Retinal pigment epithelial cell (primary cell): ENCODE measurements around the gene ARMCX5.

Experiments used
- DNase-seq: peaks from one replicate; pipeline ENCODE4 v3.0.0-alpha.2; 2010; ENCODE audit warnings: low read depth
- H3K4me3 ChIP-seq: 2 replicates; pipeline ENCODE4 v1.5.1; 2011; ENCODE audit warnings: mild to moderate bottlenecking, low read length, control low read depth, moderate library complexity
- TF ChIP-seq, protein P1 (sequence below): conservative IDR thresholded peaks from 2 replicates; pipeline ENCODE4 v1.5.1; 2011; ENCODE audit warnings: low read depth, low read length, control low read depth, inconsistent platforms

The ARMCX5 gene

DNA sequence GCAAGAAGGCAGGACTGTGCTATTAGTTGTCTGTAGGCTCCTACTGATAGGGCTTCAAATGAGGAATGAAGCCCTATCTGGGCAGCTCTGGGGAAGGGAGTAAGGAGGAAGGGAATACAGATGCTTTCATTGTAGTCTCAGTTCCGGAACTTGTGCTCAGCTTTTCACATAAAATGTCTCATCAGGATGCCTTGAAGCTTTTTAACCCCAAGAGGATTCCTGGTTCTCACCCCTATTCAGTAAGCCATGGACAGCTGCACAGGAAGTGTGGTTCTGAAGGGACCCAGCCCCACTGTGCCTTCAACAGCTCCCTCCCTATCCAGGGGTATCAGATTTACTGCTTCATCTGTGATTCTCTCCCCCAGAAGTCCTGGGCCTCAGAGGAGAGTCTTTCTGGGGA, 5.0 kb downstream of the ARMCX5 start:
- H3K4me3 ChIP-seq, result no peak overlapping the region
- DNase-seq, result no peak
- TF ChIP-seq, protein P1, sequence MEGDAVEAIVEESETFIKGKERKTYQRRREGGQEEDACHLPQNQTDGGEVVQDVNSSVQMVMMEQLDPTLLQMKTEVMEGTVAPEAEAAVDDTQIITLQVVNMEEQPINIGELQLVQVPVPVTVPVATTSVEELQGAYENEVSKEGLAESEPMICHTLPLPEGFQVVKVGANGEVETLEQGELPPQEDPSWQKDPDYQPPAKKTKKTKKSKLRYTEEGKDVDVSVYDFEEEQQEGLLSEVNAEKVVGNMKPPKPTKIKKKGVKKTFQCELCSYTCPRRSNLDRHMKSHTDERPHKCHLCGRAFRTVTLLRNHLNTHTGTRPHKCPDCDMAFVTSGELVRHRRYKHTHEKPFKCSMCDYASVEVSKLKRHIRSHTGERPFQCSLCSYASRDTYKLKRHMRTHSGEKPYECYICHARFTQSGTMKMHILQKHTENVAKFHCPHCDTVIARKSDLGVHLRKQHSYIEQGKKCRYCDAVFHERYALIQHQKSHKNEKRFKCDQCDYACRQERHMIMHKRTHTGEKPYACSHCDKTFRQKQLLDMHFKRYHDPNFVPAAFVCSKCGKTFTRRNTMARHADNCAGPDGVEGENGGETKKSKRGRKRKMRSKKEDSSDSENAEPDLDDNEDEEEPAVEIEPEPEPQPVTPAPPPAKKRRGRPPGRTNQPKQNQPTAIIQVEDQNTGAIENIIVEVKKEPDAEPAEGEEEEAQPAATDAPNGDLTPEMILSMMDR, result no peak

DNA sequence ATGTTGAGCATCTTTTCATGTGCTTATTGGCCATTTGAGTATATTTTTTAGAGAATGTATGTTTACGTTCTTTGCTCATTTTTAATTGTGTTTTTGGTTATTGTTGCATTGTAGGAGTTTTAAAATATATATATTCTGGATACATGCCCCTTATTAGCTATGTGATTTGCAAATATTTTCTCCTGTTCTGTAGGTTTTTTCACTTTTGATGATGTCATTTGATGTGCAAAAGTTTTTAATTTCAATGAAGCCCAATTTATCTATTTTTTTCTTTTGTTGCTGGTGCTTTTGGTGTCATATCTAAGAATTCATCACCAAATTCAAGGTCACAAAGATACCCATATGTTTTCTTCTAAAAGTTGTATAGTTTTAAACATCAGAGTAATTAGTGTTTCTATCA, 6.8 kb downstream of the ARMCX5 start:
- no peak for DNase-seq
- no peak overlapping the region for H3K4me3 ChIP-seq
- TF ChIP-seq, protein P1, result no peak

DNA sequence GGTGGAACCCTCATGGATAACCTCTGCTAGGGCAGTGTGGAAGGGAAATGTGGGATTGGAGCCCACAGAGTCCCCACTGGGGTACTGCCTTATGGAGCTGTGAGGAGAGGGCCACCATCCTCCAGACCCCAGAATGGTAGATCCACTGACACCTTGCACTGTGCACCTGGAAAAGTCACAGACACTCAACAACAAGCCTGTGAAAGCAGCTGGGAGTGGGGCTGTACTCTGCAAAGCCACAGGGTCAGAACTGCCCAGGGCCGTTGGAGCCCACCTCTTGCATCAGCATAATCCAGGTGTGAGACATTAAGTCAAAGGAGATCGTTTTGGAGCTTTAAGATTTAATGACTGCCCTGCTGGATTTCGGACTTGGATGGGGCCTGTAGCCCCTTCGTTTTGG, 11.6 kb downstream of the ARMCX5 start:
- TF ChIP-seq, protein P1, result no peak
- no peak overlapping the region for H3K4me3 ChIP-seq
- no peak for DNase-seq

DNA sequence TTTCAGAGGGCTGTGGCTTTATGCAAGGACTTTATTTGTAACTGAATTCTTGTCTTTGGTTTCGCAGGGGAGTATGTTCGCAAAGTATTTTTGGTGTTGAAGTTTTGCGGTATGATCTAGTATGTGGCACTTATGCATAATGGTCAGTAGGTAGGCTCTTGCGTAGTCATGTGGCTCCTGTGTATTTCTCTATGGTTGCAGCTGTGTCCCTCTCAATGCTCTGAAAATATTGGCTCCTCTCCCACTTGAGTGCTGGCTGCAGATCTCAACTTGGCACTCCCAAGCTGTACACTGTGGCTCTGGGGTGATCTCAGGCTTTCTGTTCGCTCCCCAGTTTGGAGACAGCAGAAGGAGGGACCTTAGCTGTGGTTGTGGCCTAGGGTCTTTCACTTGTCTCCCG, 24.8 kb downstream of the ARMCX5 start:
- H3K4me3 ChIP-seq, result no peak overlapping the region
- no peak for DNase-seq
- TF ChIP-seq, protein P1, result no peak

DNA sequence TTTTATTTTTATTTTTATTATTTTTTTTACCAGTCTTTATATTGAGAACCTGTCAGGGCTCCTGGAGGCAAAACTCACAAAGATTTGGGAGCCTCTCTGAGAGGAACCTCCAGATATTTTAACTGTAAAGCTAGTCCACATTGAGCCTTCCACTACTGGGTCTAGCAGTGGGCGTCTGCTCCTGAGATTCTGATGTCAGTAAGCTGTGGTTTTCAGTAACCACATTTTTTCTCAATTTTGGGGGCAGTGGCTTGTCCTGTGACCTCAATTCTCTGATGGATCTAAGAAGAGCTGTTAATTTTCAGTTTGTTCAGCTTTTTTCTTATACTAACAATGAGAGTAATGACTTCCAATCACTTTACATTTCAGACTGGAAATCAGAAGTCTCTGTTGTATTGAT, 28.3 kb downstream of the ARMCX5 start:
- DNase-seq, result no peak
- TF ChIP-seq, protein P1, result no peak
- H3K4me3 ChIP-seq, result no peak overlapping the region

DNA sequence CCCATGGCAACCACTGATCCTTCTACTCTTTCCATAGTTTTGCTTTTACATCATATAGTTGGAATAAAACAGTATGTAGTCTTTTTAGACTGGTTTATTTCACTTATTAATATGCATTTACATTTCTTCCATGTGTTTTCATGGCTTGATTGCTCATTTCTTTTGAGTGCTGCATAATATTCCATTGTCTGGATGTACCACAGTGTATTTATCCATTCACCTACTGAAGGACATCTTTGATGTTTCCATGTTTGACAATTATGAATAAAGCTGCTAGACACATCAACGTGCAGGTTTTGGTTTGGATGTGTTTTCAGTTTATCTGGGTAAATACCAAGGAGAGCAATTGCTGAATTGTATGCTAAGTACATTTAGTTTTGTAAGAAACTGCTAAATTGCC, 38.2 kb downstream of the ARMCX5 start:
- TF ChIP-seq, protein P1, result no peak
- no peak overlapping the region for H3K4me3 ChIP-seq
- no peak for DNase-seq

DNA sequence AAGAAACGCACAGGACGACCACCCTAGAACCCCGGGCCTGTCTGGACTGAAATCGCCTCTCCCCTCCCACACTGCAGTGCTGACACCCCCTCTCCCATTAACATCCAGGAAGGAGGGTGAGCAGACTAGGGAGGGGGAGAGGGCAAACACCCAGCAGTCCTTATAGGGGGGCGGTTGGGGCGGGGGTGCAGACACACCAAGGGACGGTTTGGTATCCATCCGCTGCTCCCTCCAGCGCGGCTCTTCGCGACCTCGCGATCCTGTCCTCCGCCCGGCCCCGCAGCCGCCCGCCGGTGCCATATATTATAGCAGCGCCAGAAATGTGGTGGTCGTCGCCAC, 51.6 kb downstream of the ARMCX5 start:
- H3K4me3 ChIP-seq, result peak overlapping the region; percentile 52
- TF ChIP-seq, protein P1, result no peak
- DNase-seq, result no peak
